Activated CD4-positive, alpha-beta T cell treated with anti-CD3 and anti-CD28 coated beads for 24 hours (primary cell): ENCODE results near the gene SMIM31.

Experiments
- DNase-seq, 2 donors: peaks; one replicate each; pipeline ENCODE4 v3.0.0-alpha.2; 2020; ENCODE audit warnings: low read depth in 2 of 2

SMIM31 gene

DNA sequence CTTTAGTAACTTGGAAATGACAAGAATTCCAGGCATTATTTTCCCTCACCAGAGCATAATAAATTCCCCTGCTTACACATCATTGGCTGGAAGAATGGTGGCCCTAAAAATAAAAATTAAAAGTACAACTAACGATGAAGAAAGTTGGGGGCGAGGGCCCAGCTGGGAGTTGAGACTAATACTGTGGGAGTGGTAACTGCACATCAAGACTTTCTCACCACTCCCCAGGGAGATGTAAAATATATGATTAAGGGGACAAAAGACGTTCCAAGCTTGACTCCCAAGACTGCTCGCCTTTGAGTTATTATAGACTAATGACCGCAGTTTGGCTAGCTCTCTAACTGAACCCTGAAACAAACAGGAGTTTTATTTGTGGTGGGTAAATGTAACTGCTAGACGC is 30.0 kb downstream of the SMIM31 start:
- DNase-seq: no peak

DNA sequence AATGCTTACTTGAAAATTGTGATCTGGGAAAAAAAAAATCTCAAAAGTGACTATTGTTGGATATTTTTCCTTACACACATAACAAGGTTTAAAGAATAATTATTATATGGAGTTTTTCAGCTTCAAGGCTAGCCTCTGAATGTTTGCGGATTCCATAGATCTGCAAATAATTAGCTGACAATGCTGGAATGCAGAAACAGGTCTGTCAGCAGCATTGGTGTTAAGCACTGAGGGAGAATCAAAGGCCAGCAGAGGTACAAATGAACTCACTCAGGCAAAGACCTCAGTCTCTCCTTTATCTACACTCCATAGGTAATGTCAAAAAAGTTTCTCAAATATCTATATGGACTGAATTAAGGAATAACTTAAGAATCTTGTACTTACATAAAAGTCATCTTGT is 35.1 kb downstream of the SMIM31 start:
- no peak for DNase-seq

DNA sequence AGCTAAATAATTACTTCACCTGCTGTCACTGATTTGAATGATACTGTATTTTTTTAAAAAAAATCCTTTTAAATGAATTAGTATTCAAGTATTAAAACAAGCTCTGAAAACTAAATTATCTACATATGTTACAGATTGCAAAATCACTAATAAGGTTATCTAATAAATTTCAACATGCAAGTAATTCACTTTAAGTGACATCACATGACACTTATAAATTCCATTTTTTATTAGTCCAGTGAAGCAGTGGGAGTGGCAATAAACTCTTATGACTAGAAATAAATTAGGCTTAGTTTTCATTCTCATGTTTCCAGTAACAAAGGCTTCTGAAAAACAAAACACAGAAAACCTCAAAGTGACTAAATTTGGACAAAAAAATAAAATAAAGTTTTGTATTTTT is 36.3 kb downstream of the SMIM31 start:
- no peak for DNase-seq

DNA sequence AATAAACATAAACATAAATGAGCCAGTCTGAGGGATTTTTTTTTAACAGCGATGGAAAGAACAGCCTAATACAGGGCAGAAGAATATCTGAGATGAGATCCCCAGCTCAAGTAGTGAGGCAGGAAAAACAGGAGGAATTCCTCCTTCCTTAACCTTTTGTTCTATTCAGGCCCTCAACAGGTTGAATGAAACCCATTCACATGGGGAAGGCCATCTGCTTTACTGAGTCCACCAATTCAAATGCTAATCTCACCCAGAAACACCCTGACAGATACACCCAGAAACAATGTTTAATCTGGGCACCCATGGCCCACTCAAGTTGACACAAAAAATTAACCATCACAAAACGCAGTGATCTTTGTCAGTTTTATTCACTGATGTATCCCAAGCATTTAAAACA is 45.5 kb downstream of the SMIM31 start:
- DNase-seq: no peak

DNA sequence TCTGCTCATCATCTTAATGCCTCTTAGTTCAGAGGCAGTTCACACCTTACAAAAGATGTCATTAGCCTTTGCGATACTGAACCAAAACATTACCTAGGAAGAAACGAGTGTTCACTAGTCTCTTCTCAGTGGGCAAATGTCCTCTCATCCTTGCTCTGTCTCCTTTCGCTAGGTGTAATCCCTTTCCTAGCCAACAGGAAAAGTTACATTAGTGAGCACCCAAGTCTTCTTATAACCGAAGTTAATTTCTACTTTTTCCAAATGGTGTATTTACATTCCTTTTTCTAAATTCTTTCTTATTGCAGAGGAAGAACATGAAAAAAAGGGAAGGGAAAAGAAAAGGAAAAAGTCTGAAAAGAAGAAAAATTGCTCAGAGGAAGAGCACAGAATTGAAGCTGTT is 46.9 kb downstream of the SMIM31 start:
- no peak for DNase-seq

DNA sequence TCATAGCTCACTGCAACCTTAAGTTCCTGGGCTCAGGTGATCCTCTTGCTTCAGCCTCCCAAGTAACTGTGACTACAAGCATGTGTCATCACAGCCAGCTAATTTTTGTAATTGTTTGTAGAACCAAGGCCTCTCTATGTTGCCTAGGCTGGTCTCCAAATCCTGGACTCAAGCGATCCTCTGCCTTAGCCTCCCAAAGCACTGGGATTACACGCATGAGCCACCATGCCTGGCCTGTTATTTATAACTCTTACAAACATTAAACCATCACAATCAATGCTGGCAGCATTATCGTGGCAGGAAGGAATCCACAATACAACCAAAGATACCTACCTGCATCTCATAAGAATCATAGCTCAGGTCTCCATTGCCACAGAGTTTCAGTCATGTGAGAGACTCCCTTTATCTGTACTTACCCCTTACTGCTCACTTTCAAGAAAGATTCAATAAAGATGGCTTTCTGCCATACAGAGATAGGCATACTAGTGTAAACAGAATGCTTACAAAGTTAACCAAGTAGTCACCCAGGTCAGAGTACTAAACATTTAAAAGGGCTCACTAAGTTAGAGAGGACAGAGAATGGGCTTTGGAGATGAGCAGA is 48.5 kb downstream of the SMIM31 start:
- no peak for DNase-seq

DNA sequence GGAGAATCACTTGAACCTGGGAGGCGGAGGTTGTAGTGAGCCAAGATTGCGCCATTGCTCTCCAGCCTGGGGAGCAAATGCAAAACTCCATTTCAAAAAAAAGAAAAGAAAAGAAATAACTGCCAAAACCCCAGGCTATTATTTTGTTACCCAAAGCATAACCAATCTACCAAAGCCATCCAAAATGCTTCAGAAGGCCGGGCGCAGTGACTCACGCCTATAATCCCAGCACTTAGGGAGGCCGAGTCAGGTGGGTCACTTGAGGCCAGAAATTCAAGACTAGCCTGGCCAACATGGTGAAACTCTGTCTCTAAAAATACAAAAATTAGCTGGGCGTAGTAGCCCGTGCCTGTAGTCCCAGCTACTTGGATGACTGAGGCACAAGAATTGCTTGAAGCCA is 49.8 kb downstream of the SMIM31 start:
- DNase-seq: no peak

DNA sequence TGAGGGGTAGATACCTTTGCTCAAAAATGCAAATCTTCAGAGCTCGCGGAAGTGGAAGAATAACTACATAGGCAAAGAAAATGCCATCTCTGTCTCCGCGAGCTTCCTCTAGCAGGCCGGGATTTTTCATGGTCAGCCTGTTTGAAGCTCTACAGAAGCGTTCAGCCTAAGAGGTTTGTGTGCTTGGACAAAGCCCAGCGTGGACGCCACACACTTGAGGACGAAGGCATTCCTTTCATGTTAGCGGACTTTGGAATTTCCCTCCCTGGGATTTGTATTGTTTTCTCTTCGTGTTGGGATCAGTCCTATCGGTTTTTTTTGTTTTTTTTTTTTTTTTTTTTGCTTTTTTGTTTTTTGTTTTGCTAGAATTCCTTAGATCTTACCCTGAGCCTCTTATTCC is 53.7 kb downstream of the SMIM31 start:
- no peak for DNase-seq

DNA sequence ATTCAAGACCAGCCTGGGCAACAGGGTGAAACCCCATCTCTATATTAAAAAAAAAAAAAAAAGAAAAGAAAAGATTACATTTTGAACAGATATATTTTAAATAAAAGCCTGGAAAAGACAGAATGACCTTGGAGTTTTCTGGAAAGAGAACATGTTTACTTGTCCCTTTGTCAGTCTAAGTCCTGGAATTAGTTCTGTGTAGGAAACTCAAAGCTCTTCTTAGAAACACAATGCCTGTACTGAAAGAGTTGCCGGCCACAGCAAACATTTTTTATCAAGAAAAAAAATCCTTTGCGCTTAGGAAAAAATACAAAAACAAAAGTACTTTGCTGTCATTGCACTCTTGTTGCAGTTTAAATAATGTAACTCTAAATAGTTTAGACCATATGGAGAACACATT is 59.6 kb downstream of the SMIM31 start:
- DNase-seq: no peak

DNA sequence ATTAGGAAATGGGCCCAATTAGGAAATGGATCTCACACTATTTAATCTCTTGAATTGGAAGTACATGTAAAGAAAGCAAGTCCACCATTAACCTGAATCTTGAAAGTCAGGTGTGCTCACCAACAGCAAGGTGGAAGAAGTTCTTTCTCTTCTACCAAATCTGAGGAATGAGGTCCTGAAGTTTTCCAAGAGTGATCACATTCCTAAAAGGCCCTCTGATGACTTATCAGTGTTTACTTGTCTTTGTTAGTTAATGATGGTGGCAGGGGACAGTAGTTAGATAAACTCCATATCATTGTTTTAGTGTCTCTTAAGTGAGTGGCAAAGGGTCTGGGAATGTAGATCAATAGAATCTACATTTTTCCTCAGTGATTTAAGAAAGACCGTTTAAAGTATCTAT is 61.8 kb downstream of the SMIM31 start:
- no peak for DNase-seq

DNA sequence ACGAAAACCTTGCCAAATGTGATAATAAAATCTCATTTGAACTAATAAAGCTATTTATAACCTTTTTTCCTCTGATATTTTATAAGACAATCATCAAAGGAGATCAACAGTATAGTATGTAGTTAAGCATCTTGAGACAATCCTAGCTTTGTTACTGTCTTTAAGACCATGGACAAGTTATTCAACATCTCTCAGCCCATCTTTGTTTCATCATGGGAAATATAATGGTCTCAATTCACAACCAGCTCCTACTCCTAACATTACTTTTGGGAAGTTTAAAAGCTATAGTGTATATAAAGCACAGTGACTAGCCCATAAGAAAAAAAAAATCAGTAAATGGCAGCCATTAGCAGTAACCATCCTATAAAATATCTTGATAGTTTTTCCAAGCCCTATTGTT is 65.4 kb downstream of the SMIM31 start:
- DNase-seq: no peak

DNA sequence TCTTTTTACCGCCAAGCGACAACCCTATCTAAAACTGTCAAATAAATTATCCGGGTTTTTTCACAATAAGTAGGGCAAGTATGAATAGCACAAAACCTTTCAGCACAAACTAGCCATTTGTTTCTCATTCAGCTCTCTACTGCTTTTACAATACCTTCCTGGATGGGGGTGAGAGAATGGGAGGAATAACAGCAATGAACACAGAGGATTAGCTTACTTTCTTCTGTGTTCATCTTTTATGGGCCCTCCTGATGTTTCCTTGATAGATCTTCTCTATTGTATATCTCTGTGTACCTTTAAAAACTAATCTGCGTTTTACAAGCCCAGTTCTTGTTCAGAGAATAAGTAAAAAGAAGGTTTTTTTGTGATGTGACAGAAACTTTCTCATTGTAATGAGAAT is 67.8 kb downstream of the SMIM31 start:
- DNase-seq: no peak

DNA sequence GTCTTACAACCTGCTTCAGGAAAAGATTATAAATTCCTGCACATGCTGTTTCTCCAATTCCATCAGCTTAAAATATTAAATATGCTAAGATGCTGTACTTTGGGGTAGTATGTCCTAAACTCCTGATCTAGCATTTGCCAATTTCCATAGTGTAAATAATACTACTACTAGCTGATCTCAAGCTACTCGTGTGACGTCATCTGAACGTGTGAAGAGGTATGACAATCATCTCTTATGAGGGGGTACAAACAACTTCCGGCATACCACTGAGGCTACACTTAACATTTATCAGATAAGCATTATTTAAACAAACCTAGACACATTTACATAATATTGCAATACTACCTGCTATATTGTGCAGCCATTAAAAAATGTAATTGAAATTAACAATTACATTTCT is 70.7 kb downstream of the SMIM31 start:
- no peak for DNase-seq

DNA sequence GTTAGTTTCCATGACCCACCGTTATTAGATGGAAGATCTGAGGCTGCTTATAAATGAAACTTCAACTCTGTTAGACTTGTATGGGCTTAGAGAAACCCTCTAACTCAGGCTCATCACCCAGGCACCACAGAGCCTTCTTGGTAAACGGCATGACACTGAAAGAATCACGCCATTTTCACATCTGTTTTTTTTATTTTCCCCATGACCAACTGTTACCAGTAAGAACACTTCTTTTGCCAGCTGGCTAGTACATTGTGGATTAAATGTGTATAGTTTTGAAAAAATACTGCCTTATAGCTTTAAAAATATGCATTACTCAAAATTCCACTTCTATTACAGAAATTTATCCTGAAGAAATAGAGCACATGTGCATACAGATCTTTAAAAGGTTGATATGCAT is 75.0 kb downstream of the SMIM31 start:
- no peak for DNase-seq

DNA sequence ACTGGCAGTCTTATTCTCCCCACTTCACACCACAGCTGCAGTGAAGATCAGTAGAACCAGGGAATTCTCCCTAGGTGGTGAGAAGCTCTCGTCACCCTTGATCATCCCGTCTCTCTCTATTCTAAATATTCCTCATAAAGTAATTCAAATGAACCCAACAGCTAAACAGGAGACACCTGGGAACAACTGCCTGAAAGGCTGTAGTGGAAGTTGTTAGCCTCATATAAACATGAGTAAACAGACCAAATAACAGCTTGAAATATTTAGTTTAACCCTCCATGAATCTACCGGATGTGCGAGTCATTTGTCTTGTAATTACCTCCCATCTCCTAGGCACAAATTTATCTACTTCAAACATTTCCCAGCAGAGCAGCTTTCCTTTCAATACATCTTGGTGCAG is 92.6 kb downstream of the SMIM31 start:
- DNase-seq: no peak

DNA sequence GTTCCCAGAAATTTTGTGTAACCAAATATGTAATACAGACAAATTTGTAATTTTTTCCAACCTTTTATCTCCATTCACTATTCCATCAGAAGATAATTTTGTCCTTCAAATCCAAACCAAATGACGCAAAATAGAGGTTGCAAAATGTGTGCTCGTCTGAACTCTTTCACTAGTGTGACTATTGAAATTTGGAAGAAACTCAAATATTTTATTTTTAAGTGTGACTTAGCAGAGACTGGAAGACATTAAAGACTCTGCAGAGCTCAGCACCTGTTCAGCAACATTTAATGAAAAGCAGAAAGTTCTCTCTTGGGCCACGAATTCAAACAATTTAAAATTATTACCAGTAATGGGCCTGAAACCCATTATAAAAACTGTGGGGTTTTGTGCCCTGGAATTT is 93.1 kb downstream of the SMIM31 start:
- no peak for DNase-seq

DNA sequence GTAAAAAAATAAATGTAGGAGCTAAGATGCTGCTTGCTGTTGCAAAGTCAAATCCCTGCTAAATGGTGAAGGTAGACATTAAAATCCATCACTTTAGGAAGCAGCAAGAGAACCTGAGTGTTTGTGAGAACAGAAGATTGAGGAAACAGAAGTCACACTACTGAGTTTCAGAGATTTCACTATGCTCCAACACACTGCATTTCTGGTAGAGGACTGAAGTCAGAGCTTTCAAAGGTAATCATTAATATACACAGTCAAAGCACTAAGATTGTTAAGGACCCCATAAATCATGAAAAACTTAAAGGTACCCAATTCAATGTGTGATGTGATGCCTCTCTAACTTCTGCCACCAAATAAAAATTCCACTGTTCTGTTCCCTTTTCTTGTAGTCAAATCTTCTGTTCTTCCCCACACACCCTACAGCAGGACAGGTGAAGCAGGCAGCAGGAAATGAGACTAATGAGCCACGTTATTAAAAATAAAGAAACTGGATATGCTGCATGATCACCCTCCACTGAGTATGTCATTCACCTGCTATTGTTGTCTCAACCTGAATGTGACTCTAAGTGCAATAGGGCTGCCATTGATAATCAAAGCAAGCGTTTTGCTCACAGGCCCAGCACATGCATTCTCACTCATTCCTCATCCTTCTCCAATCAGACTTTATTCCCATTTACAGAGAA is 94.2 kb downstream of the SMIM31 start:
- DNase-seq: no peak
